HK-2 (cell line): Measurements from ENCODE around the gene CCDC33.
A peak's percentile ranks its signal among the peaks of the same experiment; 100 is the strongest.

ENCODE experiments used
- DNase-seq: peaks from one replicate; pipeline ENCODE4 v3.0.0-alpha.2; 2018; ENCODE audit not compliant: unreplicated experiment

CCDC33 gene

DNA sequence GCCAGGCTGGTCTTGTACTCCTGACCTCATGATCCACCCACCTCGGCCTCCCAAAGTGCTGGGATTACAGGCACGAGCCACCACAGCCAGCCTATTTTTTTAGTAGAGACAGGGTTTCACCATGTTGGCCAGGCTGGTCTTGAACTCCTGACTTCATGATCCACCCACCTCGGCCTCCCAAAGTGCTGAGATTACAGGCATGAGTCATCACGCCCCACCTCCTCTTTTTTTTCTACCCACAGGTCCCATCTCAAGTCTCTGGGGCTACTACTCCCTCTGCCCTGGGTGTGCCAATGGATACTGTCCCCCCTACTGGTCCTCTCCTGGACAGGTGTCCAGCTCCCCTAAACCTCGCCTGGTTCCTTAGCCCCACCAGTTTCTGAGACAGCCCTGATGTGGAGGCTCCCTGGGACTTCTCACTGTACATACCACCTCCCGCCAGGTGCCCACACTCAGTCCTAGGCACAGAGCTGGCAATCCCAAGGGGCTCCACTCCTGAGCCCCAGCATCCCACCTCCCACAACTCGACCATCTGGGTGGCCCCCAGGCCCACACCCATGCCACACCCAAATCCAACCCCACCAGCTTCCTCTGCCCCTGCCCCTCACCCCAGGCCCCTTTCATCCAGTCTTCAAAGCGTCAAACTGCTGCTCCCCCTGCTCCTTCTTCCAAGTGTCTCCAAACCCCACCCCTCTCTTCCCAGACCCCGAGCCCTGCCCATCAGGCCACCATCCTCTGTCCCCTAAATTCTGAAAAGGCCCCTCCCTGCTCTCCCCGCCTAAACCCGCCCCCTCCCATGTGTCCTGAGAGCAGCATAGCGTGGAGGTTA lies 144.4 kb downstream of the CCDC33 start:
- DNase-seq, result no peak

DNA sequence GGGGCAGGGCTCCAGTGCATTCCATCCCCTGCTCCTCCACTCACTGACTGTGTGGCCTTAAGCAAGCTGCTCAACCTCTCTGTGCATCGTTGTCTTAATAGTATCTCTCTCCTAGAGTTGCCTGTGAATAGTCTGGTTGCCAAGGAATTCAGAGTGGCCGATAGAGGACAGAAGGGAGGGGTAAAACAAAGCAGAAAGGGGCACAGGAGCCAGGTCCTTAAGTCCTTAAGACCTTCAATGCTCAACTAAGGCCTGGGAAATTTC lies 145.0 kb downstream of the CCDC33 start:
- DNase-seq, result no peak

DNA sequence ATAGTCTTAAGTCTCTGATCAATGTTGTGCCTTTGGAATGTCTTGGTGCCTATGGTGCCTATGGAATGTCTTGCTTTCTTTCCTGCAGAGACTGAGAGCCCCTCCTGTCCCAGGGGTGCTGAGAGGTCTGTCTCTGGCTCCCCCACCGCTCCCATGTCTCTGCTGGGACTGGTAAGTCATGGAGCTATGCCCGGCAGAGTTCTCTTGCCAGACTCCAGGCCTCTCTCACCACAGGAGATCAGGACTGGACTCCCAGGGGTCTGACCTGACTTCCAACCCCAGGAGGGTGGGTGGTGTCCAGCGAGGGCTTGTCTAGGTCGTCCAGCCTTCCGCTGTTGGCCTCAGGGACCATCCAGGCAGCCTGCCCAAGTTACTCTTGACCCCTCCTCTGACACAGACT lies 145.4 kb downstream of the CCDC33 start:
- DNase-seq, result no peak

DNA sequence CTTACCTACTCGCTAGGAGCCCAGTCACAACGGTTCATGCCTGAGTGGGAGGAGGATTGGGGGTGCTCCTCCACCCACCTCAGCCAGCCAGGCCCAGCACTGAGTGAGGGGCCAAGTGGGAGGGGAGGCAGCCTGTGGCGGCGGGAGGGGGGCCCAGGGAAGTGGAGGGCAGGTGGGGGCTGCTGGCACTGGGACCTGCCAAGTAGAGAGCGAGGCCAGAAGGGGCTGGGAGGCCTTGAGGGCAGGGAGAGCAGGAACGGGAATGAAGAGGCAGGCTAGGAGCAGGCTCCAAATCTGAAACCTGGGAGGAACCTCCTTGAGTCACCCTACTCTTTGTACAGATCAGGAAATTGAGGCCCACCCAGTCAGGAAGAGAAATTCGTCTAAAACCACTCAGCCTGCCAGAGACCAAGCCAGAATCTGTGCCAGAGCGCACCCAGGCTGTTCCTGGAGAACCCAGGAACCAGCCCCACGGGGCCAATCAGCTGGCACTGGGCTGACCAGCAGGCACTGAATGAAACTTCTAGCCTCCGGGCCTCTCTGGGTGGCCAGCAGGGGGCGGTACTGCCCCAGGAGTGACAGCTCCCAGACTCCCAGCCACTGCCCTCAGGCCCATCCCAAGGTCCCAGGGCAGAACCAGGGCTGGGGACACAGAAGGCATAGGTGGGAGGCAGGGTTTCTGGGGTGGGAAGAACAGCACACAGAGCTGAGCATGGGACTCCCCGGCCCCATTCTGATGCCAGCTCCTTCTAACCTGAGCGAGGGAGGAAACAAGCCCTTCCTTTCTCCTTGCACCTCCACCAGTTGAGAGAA lies 146.1 kb downstream of the CCDC33 start:
- peak; percentile 89 for DNase-seq

- DNase-seq, result no peak
These were observed 147.2 kb downstream of the CCDC33 start for GRCh38 chr15:74383286-74383685.

GRCh38 chr15:74383695-74384565 lies 147.8 kb downstream of the CCDC33 start:
- DNase-seq, result peak; percentile 52

DNA sequence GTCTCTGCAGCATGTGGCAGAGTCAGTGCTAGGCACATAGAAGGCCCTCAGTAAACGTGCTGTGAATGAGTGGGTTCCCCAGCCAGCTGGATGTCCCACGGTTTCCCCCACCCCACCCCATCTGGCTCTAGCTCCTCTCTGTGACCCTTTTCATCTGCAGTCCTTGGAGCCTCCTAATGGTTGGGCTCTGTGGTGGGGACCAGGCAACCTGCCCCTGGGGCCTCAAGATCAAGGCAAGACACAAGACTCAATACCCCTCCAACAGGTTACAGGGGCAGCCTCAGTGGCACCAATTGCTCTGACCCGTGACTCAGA lies 148.4 kb downstream of the CCDC33 start:
- DNase-seq, result no peak

DNA sequence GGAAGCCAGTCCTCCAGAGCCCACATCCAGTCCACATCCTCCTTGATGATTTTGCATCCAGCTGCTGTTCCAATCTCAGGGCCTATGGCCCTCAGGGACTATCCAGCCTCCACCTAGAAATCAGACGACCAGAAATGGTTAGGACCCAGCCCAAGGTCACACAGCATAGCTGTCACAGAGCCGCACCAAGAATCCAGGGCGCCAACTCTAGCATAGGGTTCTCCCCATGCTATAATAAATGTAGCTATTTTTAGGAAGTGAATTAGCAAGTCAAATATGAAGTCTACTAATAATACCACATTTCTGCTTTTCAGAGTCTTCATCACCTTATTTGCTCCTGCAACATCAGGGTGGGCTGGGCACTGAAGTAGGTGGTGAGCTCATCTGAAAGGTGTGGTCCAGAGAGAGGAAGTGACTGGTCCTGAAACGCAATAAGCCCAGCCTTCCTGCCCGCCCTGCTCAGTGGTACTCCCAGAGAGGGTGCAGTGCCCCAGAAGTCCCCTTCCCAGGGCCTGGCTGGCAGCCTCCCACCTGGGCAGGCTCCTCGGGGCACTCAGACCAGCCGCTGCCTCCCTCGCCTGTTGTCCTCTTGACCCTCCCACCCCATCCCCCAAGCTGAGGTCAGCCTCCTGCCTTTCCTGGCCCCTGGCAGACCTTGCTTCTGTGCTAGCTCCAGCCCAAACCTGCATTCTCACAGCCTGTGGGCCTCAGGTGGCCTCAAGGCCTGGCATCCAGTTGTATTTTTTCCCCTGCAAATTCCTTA lies 148.9 kb downstream of the CCDC33 start:
- DNase-seq, result peak; percentile 70

DNA sequence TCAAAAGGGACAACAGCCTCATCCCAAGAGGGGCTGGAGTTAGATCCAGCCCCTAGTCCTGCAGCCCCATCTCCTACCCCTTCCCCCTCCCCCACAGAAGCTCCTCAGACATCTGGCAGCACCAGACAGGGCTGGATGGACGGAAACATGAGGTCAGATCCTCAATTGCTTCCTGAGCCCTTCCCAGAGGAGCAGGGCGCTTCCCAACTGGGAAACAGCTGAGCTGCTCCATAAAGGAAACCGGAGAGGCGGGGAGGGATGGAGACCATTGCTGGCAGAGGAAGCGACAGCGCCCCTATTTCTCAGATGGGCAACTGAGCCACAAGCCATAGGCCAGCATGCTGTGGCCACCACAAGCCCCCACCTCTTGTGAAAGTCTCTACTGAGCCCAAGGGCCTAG lies 149.6 kb downstream of the CCDC33 start:
- DNase-seq, result no peak
